ENCODE data around the gene TDRD15. TPM values are rescaled to one million over a fixed set of nuclear protein-coding genes. Genes with fewer than 3 reads are reported as not detected.

The TDRD15 gene
- total RNA-seq, 1 donor from 2014 or later, result not detected

DNA sequence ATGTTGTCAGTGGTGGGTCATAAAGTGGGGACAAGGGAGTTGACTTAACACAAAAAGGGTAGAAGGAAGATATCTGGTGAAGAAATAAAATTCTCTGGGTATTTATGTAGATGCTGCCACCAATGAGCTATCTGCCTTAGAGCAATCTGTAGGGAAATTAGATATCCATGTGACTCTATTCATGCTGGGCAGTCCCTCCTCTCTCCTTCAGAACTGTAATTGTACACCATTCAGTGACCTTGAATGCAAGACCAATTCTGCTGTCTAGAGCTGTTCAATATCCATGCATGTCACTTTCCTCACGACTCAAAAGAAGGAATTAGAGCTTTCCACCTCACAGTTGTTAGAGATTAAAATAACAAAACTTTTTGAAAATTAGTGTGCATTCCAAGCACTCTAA lies 28.6 kb upstream of the TDRD15 start:
- Mint-ChIP-seq H3K36me3 (ENCODE audit: unreplicated experiment) (no peaks in the 10 kb centered on the region), H3K4me3 (ENCODE audit: unreplicated experiment) (no peak overlapping the region), H3K27ac (ENCODE audit: unreplicated experiment) (no peak overlapping the region), H3K9me3 (ENCODE audit: unreplicated experiment) (no peaks in the 10 kb centered on the region), H3K27me3 (ENCODE audit: unreplicated experiment) (peaks cover 36% of the 10 kb centered on the region), H3K4me1 (ENCODE audit: unreplicated experiment) (no peaks in the 10 kb centered on the region)
- TF ChIP-seq, protein P1, sequence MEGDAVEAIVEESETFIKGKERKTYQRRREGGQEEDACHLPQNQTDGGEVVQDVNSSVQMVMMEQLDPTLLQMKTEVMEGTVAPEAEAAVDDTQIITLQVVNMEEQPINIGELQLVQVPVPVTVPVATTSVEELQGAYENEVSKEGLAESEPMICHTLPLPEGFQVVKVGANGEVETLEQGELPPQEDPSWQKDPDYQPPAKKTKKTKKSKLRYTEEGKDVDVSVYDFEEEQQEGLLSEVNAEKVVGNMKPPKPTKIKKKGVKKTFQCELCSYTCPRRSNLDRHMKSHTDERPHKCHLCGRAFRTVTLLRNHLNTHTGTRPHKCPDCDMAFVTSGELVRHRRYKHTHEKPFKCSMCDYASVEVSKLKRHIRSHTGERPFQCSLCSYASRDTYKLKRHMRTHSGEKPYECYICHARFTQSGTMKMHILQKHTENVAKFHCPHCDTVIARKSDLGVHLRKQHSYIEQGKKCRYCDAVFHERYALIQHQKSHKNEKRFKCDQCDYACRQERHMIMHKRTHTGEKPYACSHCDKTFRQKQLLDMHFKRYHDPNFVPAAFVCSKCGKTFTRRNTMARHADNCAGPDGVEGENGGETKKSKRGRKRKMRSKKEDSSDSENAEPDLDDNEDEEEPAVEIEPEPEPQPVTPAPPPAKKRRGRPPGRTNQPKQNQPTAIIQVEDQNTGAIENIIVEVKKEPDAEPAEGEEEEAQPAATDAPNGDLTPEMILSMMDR (IDR thresholded peaks at IDR 0.05), result no peak
- DNase-seq (ENCODE audit: extremely low spot score, unreplicated experiment), result no peak

DNA sequence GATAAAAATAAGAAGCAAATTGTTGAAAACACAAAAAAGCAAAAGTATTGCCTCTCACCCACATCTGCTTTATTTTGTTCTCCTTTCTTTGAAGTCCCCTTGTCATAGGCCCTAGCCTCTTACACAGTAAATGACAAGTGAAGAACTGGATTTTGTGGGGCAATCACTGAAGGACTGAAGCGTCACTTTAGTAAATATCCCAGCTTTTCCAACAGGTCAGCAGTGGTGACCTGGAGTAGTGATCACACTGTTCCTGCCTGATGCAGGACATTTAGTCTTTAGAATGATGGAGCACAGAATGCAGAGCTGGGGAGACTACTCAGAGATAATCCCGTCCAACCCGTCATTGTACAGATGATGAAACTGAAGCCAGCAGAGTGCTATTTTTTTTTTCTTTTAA lies 28.1 kb upstream of the TDRD15 start:
- TF ChIP-seq, protein P1 (IDR thresholded peaks at IDR 0.05), result no peak
- Mint-ChIP-seq H3K27me3 (ENCODE audit: unreplicated experiment) (peaks cover 37% of the 10 kb centered on the region), H3K4me3 (ENCODE audit: unreplicated experiment) (no peak overlapping the region), H3K4me1 (ENCODE audit: unreplicated experiment) (no peaks in the 10 kb centered on the region), H3K36me3 (ENCODE audit: unreplicated experiment) (no peaks in the 10 kb centered on the region), H3K9me3 (ENCODE audit: unreplicated experiment) (no peaks in the 10 kb centered on the region), H3K27ac (ENCODE audit: unreplicated experiment) (no peak overlapping the region)
- no peak for DNase-seq (ENCODE audit: extremely low spot score, unreplicated experiment)

DNA sequence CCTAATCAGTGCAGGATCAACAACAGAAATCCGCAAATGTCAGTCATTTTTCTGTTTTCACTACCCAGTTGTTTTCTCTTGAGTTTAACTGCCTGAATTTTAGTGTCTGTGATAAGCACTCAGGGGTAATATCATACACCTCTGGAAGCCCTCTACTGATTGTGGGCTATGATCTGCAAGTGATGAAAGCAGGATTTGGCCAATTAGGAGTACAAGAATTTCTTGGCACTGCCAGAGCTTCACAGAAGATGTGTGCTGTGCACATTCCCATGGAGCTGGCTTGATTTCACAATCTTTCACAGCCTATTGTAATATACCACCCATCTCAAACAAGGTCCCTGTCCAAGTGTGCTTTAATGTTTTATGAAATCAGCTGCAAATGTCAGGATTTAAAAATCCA lies 27.3 kb upstream of the TDRD15 start:
- Mint-ChIP-seq H3K4me1 (ENCODE audit: unreplicated experiment) (no peaks in the 10 kb centered on the region), H3K27me3 (ENCODE audit: unreplicated experiment) (peaks cover 37% of the 10 kb centered on the region), H3K9me3 (ENCODE audit: unreplicated experiment) (no peaks in the 10 kb centered on the region)

DNA sequence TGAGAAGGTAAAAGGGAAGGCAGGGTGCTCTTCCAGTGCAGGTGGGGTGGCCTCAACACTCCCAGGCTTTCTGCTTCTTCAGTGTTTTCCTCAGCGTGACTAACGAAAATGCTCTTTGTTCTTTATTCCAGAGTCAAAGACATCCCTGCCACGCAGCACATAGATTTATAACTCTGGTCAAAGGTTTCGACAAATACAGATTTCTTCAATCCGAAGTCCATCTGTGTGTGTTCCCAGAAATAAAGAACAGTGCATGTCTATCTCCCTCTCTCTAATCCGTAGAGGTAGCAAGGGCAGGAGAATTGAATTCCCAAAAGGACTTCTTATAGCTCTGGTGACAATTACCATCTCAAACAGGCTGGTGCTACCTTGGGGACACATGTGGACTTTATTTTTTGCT lies 26.4 kb upstream of the TDRD15 start:
- Mint-ChIP-seq H3K9me3 (ENCODE audit: unreplicated experiment) (no peaks in the 10 kb centered on the region), H3K4me3 (ENCODE audit: unreplicated experiment) (no peak overlapping the region), H3K27ac (ENCODE audit: unreplicated experiment) (no peak overlapping the region), H3K4me1 (ENCODE audit: unreplicated experiment) (no peaks in the 10 kb centered on the region), H3K27me3 (ENCODE audit: unreplicated experiment) (peaks cover 34% of the 10 kb centered on the region), H3K36me3 (ENCODE audit: unreplicated experiment) (no peaks in the 10 kb centered on the region)
- no peak for DNase-seq (ENCODE audit: extremely low spot score, unreplicated experiment)
- TF ChIP-seq, protein P1 (IDR thresholded peaks at IDR 0.05), result no peak

More for the DNA sequence above, 27.3 kb upstream of the TDRD15 start:
- no peak overlapping the region for H3K4me3 Mint-ChIP-seq (ENCODE audit: unreplicated experiment)
- no peak overlapping the region for H3K27ac Mint-ChIP-seq (ENCODE audit: unreplicated experiment)
- no peaks in the 10 kb centered on the region for H3K36me3 Mint-ChIP-seq (ENCODE audit: unreplicated experiment)
- TF ChIP-seq, protein P1 (IDR thresholded peaks at IDR 0.05), result no peak
- no peak for DNase-seq (ENCODE audit: extremely low spot score, unreplicated experiment)

DNA sequence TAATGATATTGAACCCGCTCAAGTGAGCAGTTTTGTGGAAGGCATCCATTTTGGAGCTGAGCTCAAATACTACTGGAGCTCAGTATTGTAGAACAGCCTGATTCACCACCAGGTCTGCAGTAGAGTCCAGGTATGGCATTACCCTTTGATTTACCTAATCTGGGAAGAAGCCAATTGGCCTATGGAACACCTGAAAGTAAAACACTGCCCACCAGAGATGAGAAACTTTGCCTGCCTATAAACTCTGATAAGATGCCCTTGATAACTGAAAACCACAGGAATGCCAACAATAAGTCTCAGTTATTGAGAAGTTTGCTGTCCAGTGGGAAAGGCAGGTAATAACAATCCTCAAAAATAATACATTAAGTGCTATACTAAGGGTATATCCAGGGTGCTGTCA lies 25.5 kb upstream of the TDRD15 start:
- no peaks in the 10 kb centered on the region for H3K9me3 Mint-ChIP-seq (ENCODE audit: unreplicated experiment)
- no peak for DNase-seq (ENCODE audit: extremely low spot score, unreplicated experiment)
- no peaks in the 10 kb centered on the region for H3K36me3 Mint-ChIP-seq (ENCODE audit: unreplicated experiment)
- no peak overlapping the region for H3K4me3 Mint-ChIP-seq (ENCODE audit: unreplicated experiment)
- TF ChIP-seq, protein P1 (IDR thresholded peaks at IDR 0.05), result no peak
- H3K27ac Mint-ChIP-seq (ENCODE audit: unreplicated experiment), result no peak overlapping the region
- H3K27me3 Mint-ChIP-seq (ENCODE audit: unreplicated experiment), result peaks cover 25% of the 10 kb centered on the region
- no peaks in the 10 kb centered on the region for H3K4me1 Mint-ChIP-seq (ENCODE audit: unreplicated experiment)

Data from osteocyte (in vitro differentiated cells).